ENCODE results near the gene TMEM94.

DNA sequence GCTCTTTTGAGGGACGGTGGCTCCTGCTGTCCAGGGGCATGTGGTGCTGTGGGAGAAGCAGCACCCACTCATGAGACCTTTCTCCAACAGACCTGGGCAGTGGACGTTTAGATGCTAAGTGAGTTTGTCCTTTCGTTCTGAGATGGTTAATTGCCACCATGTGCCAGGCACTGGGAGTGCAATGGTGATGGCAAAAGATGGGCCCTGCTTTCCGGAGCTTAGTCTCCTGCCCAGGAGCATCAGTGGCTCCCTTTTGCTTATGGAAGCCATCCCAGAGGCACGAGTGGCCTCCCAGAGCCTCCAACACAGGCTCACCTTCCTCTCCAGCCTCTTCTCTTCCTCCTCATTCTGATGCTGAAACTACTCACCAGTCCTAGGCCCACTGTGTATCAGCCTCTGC is 30.5 kb downstream of the TMEM94 start:
- TF ChIP-seq EZH2 (IDR thresholded peaks at IDR 0.05) (no peak), POLR2AphosphoS5 (IDR thresholded peaks at IDR 0.05; ENCODE audit: borderline replicate concordance, low read depth, low read length) (no peak)
